GM19193 (cell line): ENCODE results near the gene LRRN1.

ENCODE experiments used
- POLR2A ChIP-seq: IDR thresholded peaks from 4 replicates; pipeline ENCODE4 v1.6.1; 2011; ENCODE audit not compliant: insufficient read depth, insufficient read length; ENCODE audit errors: extremely low read depth

The LRRN1 gene

DNA sequence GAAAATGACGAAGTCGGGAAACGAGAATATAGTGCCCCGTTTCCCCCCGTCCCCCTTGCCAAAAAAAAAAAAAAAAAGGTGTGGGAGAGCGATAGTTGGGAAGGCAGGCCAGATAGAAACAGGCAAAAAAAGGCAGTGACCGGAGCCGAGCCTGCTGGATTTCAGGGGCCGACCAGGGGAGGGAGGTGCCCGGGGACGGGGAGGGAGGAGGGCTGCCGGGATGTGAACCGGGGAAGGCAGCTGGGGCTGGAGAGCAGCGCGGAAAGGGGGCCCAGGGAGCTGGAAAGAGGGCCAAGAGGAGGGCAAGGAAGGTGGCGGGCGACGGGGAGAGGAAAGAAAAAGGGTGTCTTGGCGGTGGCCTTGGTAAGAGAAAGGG, 837 bp downstream of the LRRN1 start:
- TF ChIP-seq POLR2A, result no peak

DNA sequence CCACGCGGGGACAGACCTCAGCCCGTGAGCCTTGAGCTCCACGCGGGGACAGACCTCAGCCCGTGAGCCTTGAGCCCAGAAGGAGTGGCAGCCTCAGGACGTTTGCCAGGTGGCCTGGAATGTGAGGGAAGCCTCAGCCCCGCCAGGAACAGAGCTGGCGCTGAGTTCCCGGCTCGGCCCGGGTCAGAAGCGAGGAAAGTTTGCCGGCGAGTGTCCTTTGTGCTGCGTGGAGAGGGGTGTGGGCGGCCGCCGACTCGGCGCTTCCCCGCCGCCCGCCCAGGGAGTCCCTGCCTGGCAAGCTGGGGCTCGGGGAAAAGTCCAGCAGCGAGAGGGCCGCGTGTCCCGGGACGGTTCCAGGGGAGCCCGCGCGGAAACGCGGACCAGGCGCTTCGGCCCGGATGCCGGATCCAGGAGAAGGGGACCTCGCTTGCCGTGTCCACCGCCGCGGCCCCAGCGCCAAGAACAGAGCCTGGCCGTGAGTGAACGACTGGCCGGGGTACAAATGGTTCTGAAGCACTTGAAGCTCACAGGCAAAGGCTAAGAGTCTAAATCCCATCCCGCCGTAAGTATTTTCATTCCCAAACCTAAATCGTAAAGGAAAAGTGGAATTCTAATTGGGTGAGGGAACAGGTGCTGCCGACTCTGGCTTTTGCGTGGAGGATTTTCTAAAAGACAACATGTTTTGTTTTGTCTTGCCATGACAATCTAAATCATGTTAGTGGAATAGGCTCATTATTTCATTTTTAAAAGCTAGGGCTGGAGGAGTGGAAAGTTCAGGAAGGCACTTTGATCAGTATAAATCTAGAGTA, 1.7 kb downstream of the LRRN1 start:
- TF ChIP-seq POLR2A, result no peak

DNA sequence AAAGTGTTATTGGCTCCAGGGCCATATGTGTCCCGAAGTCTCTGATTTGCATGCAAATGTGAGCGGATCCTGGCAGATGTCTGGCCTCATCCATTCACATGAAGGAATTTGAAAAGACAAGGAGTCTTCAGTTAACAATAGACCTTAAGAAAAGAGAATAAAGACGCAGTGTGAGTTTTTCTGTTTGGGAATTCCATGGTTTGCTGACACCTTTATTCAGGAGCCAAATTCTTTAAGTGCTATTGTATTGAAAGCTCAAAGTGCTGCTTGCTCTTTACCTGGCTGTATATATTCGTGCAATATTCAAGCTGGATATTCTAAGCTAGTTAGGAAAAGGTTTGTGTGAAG, 2.2 kb downstream of the LRRN1 start:
- TF ChIP-seq POLR2A, result no peak

DNA sequence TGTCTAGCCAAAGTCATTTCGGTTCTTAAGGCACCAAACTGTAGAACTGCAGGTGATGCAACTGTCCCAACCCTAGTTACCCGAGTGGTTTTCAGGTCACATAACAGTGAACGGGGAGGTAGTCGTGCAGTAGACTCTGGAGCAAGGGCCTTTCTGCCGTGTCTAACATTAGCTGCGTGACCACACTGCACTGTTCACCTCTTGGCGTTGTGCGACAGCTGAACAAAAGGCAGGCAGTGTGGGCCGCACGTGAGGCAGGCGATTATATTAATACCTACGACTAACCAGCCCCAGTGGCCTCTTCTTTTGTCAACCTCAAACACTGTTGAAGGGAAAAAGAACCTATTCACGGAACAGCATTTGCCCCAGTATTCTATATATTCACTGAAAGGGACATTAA, 2.8 kb downstream of the LRRN1 start:
- no peak for TF ChIP-seq POLR2A

DNA sequence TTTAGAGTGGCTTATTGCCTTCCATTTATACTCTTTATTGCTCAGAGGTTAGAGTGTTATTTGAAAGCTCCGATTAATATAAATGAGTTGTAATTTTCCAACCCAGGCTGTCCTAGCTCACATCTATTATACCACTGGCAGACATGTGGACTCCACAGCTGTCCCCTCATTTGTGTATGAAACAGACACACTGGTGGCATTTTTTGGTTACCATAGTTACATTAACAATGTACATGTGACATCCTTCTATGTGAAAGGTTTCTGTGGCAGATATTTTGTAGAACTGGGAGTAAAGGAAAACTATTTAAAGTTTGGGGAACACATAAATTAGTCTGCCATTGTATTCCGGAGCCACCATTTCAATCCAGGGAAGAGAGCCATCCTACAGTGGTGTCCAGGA, 5.3 kb downstream of the LRRN1 start:
- TF ChIP-seq POLR2A, result no peak

DNA sequence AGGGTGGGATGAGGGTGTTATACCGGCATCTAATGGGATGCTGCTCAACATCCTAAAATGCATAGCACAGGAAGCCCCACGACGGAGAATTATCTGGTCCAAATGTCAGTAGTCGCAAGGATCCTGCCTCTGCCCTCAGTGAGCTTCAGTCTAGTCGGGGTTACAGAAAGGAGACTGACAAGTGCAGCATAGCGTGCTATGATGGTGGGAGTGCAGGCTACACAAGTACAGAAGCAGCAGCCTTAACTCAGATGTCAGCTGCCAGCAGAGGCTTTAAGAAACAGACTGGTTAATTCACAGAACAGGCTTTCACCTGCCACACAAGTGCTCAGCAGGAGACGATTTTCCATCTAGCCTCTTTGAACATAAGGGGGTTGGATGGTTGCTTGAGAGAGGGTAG, 6.9 kb downstream of the LRRN1 start:
- TF ChIP-seq POLR2A, result no peak

DNA sequence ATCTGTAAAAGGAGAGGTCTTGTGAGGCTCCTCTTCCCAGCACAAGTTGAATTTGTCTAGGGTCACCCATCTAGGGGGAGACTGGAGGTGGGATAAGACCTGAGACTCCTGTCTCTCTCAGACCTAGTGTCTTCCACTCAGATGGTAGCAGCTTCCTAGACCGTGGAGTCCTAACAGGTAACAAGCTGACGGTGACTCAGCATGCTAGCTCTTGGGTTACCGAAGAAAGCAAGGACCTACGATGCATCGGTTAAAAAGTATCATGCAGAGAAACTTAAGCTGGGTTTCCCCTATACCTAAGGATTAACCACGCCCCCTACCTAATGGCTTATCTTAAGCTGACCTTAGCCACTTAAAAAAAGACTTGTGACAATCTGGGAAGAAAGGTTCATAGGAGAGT, 7.6 kb downstream of the LRRN1 start:
- no peak for TF ChIP-seq POLR2A

DNA sequence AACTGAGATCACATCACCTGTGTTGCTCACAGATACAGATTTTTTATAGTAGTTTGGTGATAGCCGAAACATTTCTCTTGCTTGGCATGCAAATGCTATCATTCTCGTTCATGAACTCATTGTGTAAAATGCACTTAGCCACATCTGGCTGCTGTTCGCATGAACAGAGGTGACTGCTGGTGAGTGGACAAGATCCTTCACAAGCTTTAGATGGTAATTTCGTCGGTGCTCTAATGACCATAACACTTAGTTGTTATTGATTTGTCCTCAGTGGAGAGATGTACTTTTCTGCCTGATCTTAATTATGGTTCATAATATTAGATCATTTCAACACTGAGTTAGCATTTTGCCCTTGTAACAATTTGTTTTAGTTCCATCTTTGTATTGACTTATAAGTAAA, 13.8 kb downstream of the LRRN1 start:
- TF ChIP-seq POLR2A, result no peak

DNA sequence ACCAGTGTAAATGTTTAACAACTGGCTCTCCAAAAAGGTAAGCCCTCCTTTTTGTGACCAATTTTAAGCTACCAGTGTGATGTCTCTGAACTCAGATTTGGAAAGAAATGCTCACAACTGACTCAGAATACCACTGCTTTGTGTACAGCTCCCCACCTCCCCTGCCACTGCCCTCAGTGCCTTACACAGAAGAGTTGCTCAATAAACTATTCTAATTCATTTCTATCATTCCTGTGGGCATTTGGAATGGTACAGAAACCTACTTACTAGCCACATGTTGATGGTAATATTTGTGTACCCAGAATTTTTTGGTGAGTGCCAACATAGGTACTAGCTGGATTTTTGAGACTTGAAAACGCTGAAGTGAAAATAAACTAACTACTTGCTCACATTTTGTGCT, 16.0 kb downstream of the LRRN1 start:
- TF ChIP-seq POLR2A, result no peak

DNA sequence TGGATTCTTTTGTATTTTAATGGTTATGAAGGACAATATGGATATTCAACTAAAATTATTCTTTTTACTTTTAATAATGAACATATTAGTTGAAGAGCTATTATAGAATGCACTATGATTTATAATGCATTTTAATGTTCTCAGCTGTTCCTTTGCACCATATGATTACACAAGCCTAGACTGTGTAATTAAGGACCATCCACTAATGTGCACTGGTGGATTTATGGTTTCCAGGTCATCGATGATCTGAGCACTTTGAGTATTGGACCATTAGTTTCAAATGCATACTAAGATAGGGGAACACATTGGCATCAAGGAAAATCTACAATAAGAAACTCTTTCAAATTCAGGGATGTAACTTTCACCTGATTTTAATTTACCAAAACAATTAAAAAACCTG, 16.8 kb downstream of the LRRN1 start:
- no peak for TF ChIP-seq POLR2A

DNA sequence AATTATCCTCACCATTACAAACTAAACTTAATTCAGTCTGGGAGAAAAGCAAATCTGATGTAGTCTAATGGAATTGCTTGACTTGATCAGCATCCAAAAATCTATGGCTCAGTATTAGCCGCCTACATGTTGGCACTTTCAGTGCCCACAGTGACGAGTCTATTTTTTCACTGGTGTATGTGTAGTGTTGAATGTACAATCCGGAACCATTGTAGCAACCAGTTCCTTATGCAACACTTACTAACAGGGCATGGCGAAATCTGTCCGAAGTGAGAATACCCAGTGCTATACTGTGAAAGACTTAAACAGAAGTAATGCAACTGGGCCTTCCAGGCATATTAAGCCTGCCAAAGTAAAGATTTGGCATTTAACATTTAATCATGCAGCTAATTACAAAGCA, 18.6 kb downstream of the LRRN1 start:
- TF ChIP-seq POLR2A, result no peak

DNA sequence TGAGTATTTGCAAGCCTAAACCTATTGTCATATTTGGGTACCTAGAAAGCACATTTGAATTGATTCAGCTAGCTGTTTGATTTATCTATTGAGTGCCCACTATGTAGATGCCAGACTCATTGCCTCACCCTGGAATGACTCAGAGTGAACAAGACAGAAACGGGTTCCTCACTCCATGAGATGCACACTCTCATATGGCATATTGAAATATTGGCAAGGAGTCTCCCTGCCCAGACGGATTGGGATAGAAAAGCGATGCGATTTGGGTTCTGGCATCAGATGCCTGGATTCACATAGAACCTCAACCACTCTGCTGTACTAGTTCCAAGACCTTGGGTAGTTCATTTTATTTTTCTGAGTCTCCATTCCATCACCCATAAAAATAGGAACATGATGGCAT, 22.5 kb downstream of the LRRN1 start:
- no peak for TF ChIP-seq POLR2A

DNA sequence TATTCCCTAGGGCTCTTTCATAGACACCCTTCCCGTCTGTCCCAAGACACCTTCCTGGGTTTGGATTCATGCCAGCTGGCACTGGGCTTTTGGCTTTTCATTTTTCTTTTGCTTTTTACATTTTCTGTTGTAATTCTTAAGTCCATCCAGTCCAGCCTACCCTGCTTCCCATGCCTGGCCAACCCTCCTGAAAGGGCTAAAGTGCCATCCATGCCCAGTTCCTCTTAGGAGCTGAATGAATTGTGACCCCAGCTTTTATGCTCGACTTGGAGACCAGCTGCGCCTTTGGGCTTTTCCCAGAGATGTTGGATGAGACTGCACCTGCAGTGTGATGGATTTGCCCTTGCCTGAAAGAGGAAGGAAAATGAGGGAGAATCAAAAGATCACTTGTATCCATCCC, 25.8 kb downstream of the LRRN1 start:
- no peak for TF ChIP-seq POLR2A

DNA sequence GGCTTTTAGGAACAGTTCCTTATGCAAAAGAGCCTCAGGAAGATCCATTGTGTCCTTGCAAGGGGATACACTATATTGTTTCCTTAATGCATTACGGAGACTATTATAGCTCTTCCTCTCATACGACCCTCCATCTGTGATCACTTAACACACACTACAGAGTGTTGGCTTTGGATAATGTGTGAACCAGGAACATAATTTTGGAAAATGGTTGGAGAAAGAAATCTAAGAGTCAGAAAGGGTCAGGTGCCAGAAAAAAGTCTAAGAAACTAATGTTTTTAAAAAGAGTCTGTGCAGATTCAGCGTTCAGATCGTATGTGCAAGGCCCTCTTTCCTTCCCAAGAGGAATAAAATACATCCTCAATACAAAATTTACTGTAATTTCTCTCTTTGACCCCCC, 27.3 kb downstream of the LRRN1 start:
- no peak for TF ChIP-seq POLR2A

DNA sequence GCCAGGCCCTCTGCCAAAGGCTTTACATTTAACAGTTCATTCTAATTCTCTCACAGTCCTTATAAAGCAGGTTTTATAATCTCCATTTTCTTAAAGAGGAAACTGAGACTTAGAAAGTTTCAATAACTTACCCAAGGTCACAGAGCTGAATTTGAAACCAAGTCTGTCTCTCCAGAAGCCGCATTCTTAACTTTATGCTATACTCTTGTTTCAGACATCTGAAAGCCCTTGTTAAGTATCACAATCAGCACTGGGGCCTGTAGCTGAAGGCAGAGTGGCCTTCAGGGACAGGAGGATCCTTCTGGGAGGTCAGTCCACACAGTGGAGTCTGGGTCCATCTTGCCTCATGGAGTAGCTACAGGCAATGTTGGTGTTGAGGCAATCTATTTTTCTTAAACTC, 27.9 kb downstream of the LRRN1 start:
- no peak for TF ChIP-seq POLR2A

DNA sequence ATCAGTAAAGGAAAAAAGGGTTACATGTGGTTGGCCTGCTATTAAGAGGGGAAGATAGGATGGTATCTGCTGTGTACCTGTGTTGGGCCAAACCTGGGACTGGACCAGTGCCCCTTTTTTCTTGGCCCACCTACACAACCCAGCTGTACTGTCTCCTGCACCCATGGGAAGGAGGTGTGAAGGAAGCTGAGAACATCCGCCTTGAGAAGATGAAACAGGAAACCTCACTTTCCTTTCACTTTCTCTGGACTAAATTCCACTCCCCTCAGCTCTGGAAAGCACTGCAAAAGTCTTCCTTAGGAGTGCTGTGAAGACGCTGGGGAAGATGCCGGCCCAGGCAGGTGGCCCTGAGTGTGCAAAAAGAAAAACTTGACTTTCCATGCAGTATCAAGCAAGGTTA, 37.6 kb downstream of the LRRN1 start:
- TF ChIP-seq POLR2A, result no peak

DNA sequence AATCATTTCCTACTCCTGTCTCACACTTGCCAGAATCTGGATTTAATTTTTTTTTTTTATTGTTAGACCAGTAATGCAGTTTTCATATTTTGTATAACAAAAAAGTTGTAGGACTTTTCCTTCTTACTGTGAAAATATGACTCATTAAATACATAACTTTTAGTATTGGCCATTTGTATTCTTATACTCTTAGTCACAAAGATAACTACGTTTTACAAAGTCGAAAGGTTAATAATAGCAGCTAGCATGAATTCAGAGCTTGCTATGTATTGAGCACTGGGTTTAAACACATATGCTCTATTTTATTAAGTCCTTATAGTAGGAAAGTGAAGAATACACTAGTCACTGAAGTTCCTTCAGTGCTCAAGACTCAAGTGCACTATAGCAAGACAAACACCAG, 43.1 kb downstream of the LRRN1 start:
- no peak for TF ChIP-seq POLR2A
